ENCODE results near the gene IDI1.

IDI1 gene

DNA sequence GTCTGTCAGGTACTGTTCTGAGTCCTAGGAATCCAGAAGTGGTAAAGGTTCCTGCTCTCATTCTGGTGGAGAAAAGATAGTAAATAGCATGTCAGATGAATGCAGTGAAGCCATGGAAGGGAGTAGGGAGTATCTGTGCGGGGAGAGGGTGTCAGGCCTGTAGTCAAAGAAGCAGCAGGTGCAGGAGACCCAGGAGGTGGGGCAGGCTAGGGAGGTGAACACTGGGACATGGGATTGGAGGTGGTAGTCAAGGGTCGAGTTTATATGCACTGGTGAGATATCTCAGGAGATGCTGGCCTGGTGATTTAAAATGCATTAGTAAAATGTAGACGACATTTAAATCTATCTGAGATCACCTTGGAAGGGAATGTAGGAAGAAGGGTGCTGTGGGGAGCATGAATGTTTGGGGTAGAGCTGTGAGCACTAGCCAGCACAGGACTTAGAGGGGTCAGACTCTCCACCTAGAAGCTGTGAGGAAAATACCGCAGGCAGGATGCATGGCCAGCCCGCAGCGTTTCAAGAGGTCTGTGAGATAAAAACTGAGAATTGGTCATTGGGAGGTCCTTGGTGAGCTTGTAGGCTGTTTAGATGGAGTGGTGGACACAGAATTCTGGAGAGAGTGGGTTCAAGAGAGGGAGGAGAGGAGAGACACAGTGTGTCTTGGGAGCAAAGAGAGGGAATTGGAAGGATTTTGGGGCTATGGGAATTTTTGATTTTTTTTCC is 53.9 kb downstream of the IDI1 start:
- no peak for ATAC-seq
- TF ChIP-seq OSR1 (CRISPR knock-in tag; IDR thresholded peaks at IDR 0.05) (no peak), ZNF70 (CRISPR knock-in tag; IDR thresholded peaks at IDR 0.05) (no peak), ESRRG (CRISPR knock-in tag; IDR thresholded peaks at IDR 0.05) (no peak), SNAI2 (CRISPR knock-in tag; IDR thresholded peaks at IDR 0.05) (no peak), ZC3H10 (CRISPR knock-in tag; IDR thresholded peaks at IDR 0.05) (no peak)
- TF ChIP-seq, protein P1, sequence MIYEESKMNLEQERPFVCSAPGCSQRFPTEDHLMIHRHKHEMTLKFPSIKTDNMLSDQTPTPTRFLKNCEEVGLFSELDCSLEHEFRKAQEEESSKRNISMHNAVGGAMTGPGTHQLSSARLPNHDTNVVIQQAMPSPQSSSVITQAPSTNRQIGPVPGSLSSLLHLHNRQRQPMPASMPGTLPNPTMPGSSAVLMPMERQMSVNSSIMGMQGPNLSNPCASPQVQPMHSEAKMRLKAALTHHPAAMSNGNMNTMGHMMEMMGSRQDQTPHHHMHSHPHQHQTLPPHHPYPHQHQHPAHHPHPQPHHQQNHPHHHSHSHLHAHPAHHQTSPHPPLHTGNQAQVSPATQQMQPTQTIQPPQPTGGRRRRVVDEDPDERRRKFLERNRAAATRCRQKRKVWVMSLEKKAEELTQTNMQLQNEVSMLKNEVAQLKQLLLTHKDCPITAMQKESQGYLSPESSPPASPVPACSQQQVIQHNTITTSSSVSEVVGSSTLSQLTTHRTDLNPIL (CRISPR knock-in tag; IDR thresholded peaks at IDR 0.05; ENCODE audit: low read depth), result no peak
- TF ChIP-seq, protein P2, sequence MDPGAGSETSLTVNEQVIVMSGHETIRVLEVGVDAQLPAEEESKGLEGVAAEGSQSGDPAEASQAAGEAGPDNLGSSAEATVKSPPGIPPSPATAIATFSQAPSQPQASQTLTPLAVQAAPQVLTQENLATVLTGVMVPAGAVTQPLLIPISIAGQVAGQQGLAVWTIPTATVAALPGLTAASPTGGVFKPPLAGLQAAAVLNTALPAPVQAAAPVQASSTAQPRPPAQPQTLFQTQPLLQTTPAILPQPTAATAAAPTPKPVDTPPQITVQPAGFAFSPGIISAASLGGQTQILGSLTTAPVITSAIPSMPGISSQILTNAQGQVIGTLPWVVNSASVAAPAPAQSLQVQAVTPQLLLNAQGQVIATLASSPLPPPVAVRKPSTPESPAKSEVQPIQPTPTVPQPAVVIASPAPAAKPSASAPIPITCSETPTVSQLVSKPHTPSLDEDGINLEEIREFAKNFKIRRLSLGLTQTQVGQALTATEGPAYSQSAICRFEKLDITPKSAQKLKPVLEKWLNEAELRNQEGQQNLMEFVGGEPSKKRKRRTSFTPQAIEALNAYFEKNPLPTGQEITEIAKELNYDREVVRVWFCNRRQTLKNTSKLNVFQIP (CRISPR knock-in tag; IDR thresholded peaks at IDR 0.05; ENCODE audit: borderline replicate concordance, low read depth), result no peak

DNA sequence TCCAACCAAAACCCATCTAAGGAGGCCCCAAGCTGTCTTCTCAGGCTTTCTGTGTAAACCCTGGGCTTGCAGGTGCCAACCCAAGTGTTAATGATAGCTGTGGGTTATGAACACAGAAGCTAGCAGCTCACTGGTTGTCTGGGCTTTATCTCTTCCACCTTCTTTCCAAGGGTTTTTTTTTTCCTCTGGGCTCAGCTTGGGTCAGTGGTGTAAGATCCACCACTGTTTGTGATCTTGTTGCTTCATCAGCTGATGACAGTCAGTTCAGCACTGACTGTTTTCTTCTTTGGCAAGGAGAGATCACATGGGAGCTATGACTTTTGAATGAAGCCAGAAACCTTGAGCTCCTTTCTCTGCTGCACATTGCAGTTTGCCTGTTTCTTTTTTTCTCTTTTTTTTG is 56.0 kb downstream of the IDI1 start:
- TF ChIP-seq RARB (CRISPR knock-in tag; IDR thresholded peaks at IDR 0.05), result no peak
- no peak for TF ChIP-seq CSDC2 (CRISPR knock-in tag; IDR thresholded peaks at IDR 0.05)
- TF ChIP-seq ZNF70 (CRISPR knock-in tag; IDR thresholded peaks at IDR 0.05), result no peak
- no peak for TF ChIP-seq ARNTL (CRISPR knock-in tag; IDR thresholded peaks at IDR 0.05; ENCODE audit: borderline replicate concordance, low read depth)
- TF ChIP-seq ZNF8 (CRISPR knock-in tag; IDR thresholded peaks at IDR 0.05), result no peak
- TF ChIP-seq, protein P1 (CRISPR knock-in tag; IDR thresholded peaks at IDR 0.05; ENCODE audit: low read depth), result no peak
- no peak for TF ChIP-seq SNAI2 (CRISPR knock-in tag; IDR thresholded peaks at IDR 0.05)
- no peak for TF ChIP-seq PPARA (CRISPR knock-in tag; IDR thresholded peaks at IDR 0.05; ENCODE audit: borderline replicate concordance)
- no peak for TF ChIP-seq BACH2 (CRISPR knock-in tag; IDR thresholded peaks at IDR 0.05; ENCODE audit: borderline replicate concordance)
- ATAC-seq, result no peak

DNA sequence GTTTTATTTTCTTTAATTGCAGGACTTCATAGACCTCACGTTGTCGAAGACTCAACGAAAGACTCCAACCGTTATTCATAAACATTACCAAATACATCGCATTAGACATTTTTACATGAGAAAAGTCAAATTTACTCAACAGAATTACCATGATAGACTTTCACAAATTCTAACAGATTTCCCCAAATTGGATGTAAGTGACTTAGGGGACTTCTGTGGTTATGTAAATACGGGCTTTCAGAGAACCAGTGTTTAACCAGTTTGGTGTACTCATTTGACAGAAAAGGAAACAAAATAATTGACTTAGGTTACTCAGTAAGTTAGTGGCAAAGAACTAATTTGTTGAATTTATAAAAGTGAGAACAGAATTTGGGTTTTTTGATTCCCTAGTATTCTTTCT is 56.5 kb downstream of the IDI1 start:
- ATAC-seq, result no peak
- TF ChIP-seq, protein P2 (CRISPR knock-in tag; IDR thresholded peaks at IDR 0.05; ENCODE audit: borderline replicate concordance, low read depth), result no peak
- TF ChIP-seq, protein P1 (CRISPR knock-in tag; IDR thresholded peaks at IDR 0.05; ENCODE audit: low read depth), result no peak
- no peak for TF ChIP-seq ZC3H10 (CRISPR knock-in tag; IDR thresholded peaks at IDR 0.05)
- TF ChIP-seq, protein P3, sequence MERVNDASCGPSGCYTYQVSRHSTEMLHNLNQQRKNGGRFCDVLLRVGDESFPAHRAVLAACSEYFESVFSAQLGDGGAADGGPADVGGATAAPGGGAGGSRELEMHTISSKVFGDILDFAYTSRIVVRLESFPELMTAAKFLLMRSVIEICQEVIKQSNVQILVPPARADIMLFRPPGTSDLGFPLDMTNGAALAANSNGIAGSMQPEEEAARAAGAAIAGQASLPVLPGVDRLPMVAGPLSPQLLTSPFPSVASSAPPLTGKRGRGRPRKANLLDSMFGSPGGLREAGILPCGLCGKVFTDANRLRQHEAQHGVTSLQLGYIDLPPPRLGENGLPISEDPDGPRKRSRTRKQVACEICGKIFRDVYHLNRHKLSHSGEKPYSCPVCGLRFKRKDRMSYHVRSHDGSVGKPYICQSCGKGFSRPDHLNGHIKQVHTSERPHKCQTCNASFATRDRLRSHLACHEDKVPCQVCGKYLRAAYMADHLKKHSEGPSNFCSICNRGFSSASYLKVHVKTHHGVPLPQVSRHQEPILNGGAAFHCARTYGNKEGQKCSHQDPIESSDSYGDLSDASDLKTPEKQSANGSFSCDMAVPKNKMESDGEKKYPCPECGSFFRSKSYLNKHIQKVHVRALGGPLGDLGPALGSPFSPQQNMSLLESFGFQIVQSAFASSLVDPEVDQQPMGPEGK (CRISPR knock-in tag; IDR thresholded peaks at IDR 0.05; ENCODE audit: borderline replicate concordance), result no peak
- no peak for TF ChIP-seq ZNF8 (CRISPR knock-in tag; IDR thresholded peaks at IDR 0.05)
- TF ChIP-seq, protein P4, sequence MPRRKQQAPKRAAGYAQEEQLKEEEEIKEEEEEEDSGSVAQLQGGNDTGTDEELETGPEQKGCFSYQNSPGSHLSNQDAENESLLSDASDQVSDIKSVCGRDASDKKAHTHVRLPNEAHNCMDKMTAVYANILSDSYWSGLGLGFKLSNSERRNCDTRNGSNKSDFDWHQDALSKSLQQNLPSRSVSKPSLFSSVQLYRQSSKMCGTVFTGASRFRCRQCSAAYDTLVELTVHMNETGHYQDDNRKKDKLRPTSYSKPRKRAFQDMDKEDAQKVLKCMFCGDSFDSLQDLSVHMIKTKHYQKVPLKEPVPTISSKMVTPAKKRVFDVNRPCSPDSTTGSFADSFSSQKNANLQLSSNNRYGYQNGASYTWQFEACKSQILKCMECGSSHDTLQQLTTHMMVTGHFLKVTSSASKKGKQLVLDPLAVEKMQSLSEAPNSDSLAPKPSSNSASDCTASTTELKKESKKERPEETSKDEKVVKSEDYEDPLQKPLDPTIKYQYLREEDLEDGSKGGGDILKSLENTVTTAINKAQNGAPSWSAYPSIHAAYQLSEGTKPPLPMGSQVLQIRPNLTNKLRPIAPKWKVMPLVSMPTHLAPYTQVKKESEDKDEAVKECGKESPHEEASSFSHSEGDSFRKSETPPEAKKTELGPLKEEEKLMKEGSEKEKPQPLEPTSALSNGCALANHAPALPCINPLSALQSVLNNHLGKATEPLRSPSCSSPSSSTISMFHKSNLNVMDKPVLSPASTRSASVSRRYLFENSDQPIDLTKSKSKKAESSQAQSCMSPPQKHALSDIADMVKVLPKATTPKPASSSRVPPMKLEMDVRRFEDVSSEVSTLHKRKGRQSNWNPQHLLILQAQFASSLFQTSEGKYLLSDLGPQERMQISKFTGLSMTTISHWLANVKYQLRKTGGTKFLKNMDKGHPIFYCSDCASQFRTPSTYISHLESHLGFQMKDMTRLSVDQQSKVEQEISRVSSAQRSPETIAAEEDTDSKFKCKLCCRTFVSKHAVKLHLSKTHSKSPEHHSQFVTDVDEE (CRISPR knock-in tag; IDR thresholded peaks at IDR 0.05), result no peak
- TF ChIP-seq ISL1 (CRISPR knock-in tag; IDR thresholded peaks at IDR 0.05), result no peak
- no peak for TF ChIP-seq SNAI2 (CRISPR knock-in tag; IDR thresholded peaks at IDR 0.05)
- TF ChIP-seq ZFP30 (CRISPR knock-in tag; IDR thresholded peaks at IDR 0.05), result no peak
- TF ChIP-seq RARB (CRISPR knock-in tag; IDR thresholded peaks at IDR 0.05), result no peak
- no peak for TF ChIP-seq OSR1 (CRISPR knock-in tag; IDR thresholded peaks at IDR 0.05)
- no peak for TF ChIP-seq ESRRG (CRISPR knock-in tag; IDR thresholded peaks at IDR 0.05)
- no peak for TF ChIP-seq TCF4 (CRISPR knock-in tag; IDR thresholded peaks at IDR 0.05; ENCODE audit: borderline replicate concordance)
- TF ChIP-seq ZFP3 (CRISPR knock-in tag; IDR thresholded peaks at IDR 0.05), result no peak
- TF ChIP-seq TOX (CRISPR knock-in tag; IDR thresholded peaks at IDR 0.05; ENCODE audit: borderline replicate concordance), result no peak
- TF ChIP-seq ZNF70 (CRISPR knock-in tag; IDR thresholded peaks at IDR 0.05), result no peak
- TF ChIP-seq, protein P5, sequence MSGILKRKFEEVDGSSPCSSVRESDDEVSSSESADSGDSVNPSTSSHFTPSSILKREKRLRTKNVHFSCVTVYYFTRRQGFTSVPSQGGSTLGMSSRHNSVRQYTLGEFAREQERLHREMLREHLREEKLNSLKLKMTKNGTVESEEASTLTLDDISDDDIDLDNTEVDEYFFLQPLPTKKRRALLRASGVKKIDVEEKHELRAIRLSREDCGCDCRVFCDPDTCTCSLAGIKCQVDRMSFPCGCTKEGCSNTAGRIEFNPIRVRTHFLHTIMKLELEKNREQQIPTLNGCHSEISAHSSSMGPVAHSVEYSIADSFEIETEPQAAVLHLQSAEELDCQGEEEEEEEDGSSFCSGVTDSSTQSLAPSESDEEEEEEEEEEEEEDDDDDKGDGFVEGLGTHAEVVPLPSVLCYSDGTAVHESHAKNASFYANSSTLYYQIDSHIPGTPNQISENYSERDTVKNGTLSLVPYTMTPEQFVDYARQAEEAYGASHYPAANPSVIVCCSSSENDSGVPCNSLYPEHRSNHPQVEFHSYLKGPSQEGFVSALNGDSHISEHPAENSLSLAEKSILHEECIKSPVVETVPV (CRISPR knock-in tag; IDR thresholded peaks at IDR 0.05), result no peak
- TF ChIP-seq PPARA (CRISPR knock-in tag; IDR thresholded peaks at IDR 0.05; ENCODE audit: borderline replicate concordance), result no peak

Measured in SK-N-SH treated with all-trans-retinoic acid at 6 μM for 48 hours (cell line).